ENCODE results near the gene RELCH. TPM values are rescaled to one million over a fixed set of nuclear protein-coding genes. Genes with fewer than 3 reads are reported as not detected.

Gene RELCH
- total RNA-seq, 1 donor from 2014 or later = 22.4 TPM

DNA sequence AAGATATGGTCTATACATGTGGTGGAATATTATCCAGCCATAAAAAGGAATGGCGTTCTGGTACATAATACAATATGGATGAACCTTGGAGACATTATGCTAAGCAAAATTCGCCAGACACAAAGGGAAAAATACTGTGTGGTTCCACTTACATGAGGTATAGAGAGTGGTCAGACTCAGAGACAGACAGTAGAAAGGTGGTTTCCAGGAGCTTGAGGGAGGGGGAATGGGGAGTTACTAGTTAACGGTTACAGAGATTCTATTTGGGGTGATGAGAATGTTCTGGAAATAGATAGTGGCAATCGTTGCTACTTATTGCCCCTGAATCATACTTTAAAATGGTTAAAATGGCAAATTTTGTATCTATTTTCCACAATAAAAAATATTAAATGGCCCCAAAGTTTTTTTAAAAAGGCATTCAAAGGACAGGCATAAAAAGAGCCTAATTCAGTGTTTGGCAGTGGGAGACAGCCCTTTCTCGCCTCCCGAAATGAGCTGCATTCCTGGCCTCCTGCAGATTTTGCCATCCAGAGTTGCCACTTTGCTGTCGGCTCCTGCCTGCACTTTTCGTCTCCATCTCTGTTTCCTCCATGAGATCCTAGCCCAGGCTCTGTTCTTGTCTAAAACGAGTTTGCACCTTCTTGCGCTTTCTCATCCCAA is 151.5 kb downstream of the RELCH start:
- Mint-ChIP-seq H3K4me3 (no peak overlapping the region), H3K9me3 (no peaks in the 10 kb centered on the region), H3K27ac (ENCODE audit: unreplicated experiment) (no peak overlapping the region), H3K36me3 (ENCODE audit: low read depth) (no peaks in the 10 kb centered on the region), H3K27me3 (ENCODE audit: low read depth) (peaks cover 35% of the 10 kb centered on the region), H3K4me1 (peaks cover 24% of the 10 kb centered on the region)
- TF ChIP-seq, protein P1, sequence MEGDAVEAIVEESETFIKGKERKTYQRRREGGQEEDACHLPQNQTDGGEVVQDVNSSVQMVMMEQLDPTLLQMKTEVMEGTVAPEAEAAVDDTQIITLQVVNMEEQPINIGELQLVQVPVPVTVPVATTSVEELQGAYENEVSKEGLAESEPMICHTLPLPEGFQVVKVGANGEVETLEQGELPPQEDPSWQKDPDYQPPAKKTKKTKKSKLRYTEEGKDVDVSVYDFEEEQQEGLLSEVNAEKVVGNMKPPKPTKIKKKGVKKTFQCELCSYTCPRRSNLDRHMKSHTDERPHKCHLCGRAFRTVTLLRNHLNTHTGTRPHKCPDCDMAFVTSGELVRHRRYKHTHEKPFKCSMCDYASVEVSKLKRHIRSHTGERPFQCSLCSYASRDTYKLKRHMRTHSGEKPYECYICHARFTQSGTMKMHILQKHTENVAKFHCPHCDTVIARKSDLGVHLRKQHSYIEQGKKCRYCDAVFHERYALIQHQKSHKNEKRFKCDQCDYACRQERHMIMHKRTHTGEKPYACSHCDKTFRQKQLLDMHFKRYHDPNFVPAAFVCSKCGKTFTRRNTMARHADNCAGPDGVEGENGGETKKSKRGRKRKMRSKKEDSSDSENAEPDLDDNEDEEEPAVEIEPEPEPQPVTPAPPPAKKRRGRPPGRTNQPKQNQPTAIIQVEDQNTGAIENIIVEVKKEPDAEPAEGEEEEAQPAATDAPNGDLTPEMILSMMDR (conservative IDR thresholded peaks at IDR 0.05) = no peak
- no peak for DNase-seq (ENCODE audit: low read depth, low spot score)

DNA sequence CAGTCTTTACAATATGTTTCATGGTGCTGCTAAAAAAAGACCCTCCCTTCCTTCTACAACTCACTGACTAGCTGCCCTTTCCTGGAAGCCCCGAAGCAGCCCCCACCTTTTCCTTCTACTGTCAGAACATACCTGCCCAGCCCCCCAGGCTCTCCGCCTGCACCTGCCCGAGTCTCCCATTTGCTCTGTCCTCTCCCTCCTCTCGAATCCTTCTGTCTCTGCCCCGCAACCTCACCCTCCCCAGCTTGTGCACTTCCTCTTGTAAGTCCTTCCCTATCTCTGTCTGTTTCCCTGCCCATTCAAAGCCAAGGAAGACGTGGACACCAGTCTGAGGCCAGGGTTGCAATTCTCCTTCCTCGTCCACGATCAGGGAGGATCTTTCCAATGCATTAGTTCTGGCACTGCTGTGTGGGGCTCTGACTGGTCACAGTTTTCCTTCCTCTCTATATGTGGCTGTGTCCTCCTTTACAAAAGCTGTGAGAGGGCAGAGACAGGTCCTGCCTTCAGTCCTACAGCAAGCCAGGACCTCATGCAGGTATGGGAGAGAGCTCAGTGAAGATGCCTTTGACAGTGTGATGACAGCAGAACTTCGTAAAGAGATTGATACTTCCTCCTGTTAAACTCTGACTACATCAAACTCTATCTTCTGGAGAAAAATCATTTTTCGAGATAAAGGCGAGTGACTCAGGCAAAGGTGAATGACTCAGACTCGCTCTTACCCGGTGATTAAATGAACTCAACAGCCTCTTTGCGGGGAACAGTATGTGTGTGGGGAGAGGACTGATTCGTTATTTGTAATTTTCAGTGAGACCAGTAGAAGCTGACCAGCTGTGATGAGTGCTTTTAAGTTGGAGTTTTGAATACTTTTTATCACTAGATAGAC is 152.3 kb downstream of the RELCH start:
- Mint-ChIP-seq H3K27me3 (ENCODE audit: low read depth) (peaks cover 35% of the 10 kb centered on the region), H3K27ac (ENCODE audit: unreplicated experiment) (no peak overlapping the region), H3K4me1 (peaks cover 24% of the 10 kb centered on the region), H3K4me3 (no peak overlapping the region), H3K36me3 (ENCODE audit: low read depth) (no peaks in the 10 kb centered on the region), H3K9me3 (no peaks in the 10 kb centered on the region)
- DNase-seq (ENCODE audit: low read depth, low spot score) = no peak
- TF ChIP-seq, protein P1 (conservative IDR thresholded peaks at IDR 0.05) = no peak

DNA sequence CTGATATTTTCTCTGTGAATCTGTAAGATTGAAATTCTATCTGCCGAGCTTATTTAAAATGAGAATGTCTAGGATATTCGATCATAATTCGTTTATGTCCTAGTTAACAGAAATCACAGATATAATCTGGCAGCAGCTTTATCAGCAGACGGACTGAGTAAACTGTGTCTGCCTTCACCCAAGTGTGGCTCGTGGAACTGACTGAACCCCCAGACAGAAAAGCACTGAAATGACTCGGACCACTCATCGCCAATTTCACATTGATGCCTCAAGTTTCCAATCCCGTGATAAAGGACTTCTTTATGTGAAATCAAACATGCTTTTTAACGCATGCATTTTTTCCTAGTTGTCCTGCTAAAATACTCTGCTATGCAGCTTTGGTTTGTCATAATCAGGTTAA is 153.9 kb downstream of the RELCH start:
- DNase-seq (ENCODE audit: low read depth, low spot score) = no peak
- H3K4me1 Mint-ChIP-seq = peaks cover 26% of the 10 kb centered on the region
- H3K4me3 Mint-ChIP-seq = no peak overlapping the region
- H3K27ac Mint-ChIP-seq (ENCODE audit: unreplicated experiment) = no peak overlapping the region
- no peaks in the 10 kb centered on the region for H3K9me3 Mint-ChIP-seq
- TF ChIP-seq, protein P1 (conservative IDR thresholded peaks at IDR 0.05) = no peak
- no peaks in the 10 kb centered on the region for H3K36me3 Mint-ChIP-seq (ENCODE audit: low read depth)
- peaks cover 40% of the 10 kb centered on the region for H3K27me3 Mint-ChIP-seq (ENCODE audit: low read depth)

DNA sequence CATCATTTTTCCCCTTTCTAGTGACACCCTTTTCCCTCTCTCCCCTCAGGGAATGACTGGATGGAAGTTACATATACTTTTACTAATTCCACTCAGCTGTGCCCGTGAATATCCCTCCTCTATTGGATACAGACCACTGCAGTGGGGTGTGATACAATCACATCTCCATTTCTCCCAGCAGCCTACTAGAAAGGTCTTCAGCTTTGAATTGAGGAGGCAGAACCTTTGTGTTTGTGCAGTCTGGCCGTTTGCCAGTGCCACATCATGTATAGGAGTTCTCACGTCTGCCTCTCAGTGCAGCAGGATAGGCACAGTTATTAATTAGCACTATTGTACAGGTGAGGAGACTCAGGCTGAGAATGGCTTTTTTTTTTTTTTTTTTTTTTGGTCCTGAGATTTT is 154.4 kb downstream of the RELCH start:
- H3K4me1 Mint-ChIP-seq = peaks cover 26% of the 10 kb centered on the region
- DNase-seq (ENCODE audit: low read depth, low spot score) = no peak

DNA sequence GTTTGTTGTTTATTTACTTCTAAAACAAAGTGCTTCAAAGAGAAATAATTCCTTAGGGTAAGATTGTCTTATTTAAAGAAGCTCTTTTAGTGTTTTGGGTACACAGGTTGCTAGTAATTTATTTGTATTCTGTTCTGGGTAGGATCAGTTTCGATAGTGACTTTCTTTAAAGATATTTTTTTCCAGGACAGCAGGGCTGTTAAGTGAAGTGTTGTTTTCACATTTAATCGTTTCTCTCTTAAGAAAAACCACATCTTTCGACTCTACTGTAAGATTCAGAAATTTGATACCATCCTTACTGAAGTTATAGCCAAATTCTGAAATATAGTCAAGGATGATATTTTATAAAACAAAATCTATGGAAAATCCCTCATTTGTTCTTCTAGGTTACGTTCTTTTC is 155.8 kb downstream of the RELCH start:
- Mint-ChIP-seq H3K27ac (ENCODE audit: unreplicated experiment) (no peak overlapping the region), H3K36me3 (ENCODE audit: low read depth) (no peaks in the 10 kb centered on the region), H3K9me3 (no peaks in the 10 kb centered on the region), H3K4me1 (peaks cover 30% of the 10 kb centered on the region), H3K4me3 (no peak overlapping the region), H3K27me3 (ENCODE audit: low read depth) (peaks cover 26% of the 10 kb centered on the region)
- no peak for DNase-seq (ENCODE audit: low read depth, low spot score)
- TF ChIP-seq, protein P1 (conservative IDR thresholded peaks at IDR 0.05) = no peak

More for the DNA sequence above, 154.4 kb downstream of the RELCH start:
- Mint-ChIP-seq H3K4me3 (no peak overlapping the region), H3K27ac (ENCODE audit: unreplicated experiment) (no peak overlapping the region), H3K27me3 (ENCODE audit: low read depth) (peaks cover 37% of the 10 kb centered on the region), H3K36me3 (ENCODE audit: low read depth) (no peaks in the 10 kb centered on the region), H3K9me3 (no peaks in the 10 kb centered on the region)
- TF ChIP-seq, protein P1 (conservative IDR thresholded peaks at IDR 0.05) = no peak

Data from neural crest cell (in vitro differentiated cells).